Renal cortex interstitium (tissue), 15 donors: Measurements from ENCODE around the gene TBC1D21. TPM values are rescaled to one million over a fixed set of nuclear protein-coding genes. Genes with fewer than 3 reads are reported as not detected.

Experiments
- DNase-seq, 11 donors: peaks; one replicate each; pipeline ENCODE4 v3.0.0-alpha.2; 2013; ENCODE audit warnings: low read depth in 9 of 11, low spot score in 4 of 11; ENCODE audit errors: extremely low read depth in 1 of 11
- long read RNA-seq, 16 experiments: transcript quantifications; one replicate each; lab custom pipeline, GENCODE V29; 2026
- polyA plus RNA-seq, 3 donors: library from polyadenylated mRNA; unstranded; fragments of 120-200 nt; gene quantifications; one replicate each; pipeline ENCODE4 v1.2.1, GENCODE V29; 2013; ENCODE audit not compliant: insufficient read length in 3 of 3

The TBC1D21 gene, protein sequence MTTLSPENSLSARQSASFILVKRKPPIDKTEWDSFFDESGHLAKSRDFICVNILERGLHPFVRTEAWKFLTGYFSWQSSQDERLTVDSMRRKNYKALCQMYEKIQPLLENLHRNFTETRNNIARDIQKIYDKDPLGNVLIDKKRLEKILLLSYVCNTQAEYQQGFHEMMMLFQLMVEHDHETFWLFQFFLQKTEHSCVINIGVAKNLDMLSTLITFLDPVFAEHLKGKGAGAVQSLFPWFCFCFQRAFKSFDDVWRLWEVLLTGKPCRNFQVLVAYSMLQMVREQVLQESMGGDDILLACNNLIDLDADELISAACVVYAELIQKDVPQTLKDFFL
- polyA plus RNA-seq = not detected
- long read RNA-seq, donor 1 = 0 reads
- long read RNA-seq, donor 2 = 0 reads
- long read RNA-seq, donor 3 = 0 reads
- long read RNA-seq, donor 4 = 0 reads
- long read RNA-seq, donor 5 = 0 reads
- long read RNA-seq, donor 6 = 0 reads
- long read RNA-seq, donor 7 = 0 reads
- long read RNA-seq, donor 8 = 0 reads
- long read RNA-seq, donor 9 = 0 reads
- long read RNA-seq, donor 10 = 0 reads
- long read RNA-seq, donor 11 = 0 reads
- long read RNA-seq, donor 12 = 0 reads
- long read RNA-seq, donor 13 = 0 reads
- long read RNA-seq, donor 14 = 0 reads
- long read RNA-seq, donor 15 = 0 reads
- long read RNA-seq, donor 16 = 0 reads

DNA sequence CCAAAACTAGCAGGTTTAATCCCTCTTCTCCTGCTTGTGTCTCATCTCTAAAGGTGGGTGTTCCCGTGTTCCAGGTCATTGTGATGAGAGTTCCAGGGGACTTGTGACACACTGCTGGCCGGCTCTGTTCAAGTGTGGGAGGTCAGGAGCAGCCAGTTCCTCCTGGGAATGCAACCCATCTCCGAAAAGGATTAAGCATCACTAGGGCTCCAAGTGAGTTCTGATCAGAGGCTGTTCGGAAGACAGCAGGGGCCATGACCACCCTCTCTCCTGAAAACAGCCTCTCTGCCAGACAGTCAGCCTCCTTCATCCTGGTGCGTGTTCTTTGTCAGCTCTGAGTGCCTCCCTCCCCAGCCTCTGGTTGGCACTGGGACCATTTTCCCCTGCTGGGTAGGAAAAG is at the start of gene TBC1D21:
Gene TBC1D21 (plus strand): TSS at position 109 of the 400 bp plus-strand sequence. CDS start 146 bp downstream, at position 255.
- no peak for DNase-seq

DNA sequence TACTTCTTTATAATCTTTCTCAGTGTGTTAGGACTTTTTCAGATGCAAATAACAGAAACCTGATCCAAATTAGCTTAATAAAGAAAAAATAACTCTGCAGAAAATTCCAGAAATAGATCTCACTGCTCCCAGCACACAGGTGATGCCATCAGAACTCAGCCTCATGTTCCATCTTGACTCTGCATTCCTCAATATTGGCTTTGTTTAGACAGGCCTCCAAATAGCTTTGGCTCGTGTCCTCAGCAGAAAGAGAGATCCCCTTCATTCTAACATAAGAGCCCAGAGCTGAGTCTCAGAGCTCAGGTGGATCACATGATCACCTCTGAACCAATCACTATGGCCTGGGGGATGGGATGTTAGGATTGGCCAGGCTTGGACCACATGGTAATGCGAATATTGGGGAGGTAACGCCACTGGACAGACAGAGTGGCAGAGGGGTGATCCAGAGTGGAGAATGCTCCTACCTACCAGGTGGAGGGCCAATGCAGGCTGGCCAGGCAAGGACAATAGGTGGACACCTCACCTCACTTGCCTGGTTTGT is 46.6 kb upstream of the TBC1D21 start:
- DNase-seq = no peak

DNA sequence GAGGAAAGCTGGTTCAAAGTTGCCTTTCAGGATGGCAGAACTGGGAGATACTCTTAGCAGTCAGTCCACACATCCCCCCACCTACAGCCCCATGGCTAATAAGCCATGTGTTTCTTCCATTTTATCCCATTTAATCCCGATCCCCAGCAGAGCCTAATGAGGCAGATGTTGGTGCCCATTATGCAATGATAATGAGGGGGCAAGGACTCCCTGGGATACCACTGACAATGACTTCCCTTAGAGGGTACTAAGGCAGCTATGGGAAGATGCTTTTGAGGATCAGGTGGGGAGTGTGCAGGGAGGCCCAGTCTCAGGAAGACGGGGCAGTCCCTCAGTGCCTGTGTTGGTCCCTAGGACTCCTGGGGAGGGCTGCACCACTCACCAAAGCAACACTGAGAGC is 43.8 kb upstream of the TBC1D21 start:
- DNase-seq = no peak

DNA sequence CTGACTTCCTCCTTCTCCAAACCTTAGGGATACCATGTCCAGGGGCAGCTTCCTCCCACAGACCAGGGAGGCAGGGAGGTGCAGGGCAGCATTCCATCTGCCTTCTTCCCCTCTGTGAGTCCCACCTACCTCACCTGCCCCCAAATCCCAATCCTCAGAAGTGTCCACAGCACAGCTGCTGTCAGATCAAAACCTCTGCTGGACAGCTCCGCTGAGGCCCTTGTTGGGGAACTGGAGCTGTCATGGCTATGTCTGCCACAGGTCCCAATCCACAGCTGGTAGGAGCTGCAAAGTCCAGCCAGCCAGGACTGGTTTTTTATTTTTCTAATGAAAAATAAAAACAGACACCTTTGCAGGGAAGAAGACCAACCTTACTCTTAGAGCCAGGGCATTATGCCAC is 40.7 kb upstream of the TBC1D21 start:
- DNase-seq = peak in 3 of 11 donors; percentile 9 to 22 (median 9)

DNA sequence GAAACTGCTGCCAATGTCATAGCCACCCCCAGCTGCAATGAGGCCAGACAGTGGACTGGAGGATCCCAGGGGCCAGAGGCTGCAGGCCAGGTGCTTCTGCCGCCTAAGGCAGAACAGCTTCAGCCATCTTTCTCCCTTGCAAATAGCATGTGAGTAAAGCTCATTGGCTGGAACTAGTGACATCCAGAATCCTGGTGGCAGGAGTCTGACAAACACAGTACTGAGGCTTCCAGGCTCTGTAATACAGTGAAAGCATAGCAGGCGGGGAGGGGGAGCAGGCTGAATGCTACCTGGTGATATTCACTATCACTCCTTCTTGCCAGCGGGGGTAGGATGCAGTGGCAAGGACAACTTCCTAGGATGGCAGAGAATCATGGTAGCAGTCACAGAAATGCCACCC is 36.5 kb upstream of the TBC1D21 start:
- DNase-seq = no peak

DNA sequence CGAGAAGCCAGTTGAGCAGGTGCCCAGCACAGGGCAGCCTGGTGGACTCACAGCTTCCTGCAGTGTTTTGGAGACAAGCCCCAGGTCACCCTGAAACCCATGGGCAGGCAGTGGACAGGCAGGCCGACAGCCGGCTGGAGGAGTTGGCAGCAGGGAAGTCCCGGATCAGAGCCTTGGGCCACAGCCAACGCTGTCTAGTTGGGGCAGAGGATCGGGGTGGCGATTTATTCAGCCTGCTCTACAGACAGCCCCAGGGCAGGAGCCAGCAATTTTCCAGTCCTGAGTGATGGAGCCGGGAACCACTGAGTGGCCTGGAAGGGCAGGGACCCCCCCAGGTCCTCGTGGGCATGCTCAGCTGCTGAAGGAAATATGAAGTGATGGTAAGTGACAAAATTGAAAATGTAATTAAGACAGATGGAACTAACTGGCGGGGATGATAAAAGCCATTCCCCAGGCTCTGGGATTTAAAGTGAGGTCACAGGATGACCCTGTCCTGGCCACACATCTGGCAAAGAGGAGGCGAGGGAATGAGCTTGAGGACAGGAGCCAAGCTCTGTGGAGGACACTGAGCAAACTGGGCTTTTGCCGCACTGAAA is 34.4 kb upstream of the TBC1D21 start:
- DNase-seq = no peak

DNA sequence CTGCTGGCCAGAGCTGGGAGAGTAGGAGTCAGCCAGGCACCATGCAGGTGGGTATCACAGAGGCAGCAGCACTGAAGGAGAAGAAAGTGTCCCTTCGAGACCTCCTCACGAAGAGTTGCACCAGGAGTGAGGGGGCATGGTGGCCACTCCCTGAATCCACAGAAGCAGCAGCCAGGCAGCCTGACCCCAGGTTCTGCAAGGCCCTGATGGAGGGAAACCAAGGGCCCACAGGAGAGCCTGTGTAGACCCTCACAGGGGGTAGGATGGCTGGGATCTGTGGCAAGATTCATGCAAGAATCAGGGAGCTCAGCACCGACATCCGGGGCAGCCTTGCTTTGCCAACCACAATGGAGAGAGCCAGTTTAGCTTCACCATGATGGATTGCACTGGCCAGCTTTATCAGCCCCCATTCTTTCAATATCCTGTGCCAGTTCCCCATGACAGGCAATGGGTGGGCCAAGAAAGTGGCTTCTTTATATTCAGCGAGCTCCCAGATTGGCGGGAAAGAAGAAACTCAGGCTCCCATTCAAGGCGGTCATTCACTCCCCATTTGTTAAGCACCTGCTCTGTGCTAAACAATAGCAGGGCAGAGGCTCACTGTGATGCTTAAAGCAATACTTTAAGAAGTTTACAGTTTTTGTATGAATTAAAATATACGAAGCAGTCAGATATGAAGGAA is 33.5 kb upstream of the TBC1D21 start:
- no peak for DNase-seq

DNA sequence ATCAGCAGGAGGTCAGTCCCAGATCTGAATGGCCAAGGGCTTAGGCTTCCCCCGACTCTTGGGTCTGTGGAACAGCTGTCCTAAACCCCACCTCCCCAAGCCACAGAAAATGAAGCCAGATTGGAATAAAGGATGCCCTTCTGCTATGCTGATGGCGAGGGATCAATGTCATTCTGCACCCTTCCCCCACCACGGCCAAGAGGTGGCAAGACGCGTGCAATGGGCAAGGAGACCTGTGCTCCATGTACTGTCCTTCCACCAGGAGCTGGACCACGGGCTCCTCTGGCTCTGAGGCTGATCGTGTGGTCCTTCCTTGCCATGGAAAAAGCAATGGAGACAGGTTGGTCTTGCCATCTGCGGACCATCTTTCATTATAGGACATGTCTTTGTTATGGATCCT is 32.6 kb upstream of the TBC1D21 start:
- no peak for DNase-seq

DNA sequence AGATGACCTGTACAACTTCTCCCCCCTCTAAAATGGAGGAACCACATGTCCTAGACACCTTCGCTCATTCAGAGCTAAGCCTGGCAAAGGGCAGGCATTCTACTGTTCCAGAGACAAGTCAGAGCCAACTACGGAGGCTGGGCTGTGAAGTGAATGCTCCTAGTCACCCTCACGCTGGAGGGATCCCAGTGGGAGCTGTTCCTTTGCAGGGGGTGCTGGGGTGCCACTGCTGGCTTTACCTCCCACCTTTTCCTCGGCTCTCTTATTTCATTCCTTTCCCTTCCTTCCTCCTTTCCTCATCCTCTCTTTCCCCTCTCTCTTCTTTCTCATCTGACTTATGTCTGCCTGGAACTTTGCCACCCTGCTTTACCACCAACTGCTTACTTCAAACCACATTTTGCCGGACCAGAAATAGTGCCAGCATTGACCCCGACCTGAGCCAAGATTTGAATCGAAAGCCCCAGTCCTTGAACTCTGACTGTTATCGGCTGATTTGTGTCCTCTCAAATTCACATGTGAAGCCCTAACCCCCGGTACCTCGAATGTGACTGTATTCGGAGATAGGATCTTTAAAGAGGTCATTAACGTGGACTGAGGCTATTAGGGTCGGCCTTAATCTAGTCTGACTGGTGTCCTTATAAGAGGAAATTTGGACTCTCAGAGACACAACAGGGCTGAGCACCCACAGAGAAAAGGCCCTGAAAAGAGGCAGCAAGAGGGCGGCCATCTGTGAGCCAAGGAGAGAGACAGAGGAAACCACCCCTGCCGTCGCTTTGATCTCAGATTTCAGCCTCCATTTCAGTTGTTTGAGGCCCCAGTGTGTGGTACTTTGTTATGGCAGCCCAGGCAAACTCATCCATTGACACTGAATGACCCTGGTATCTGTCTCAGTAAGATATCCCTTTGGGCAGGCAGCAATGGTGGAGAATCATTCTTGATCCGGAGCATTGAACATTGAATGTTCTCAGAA is 31.3 kb upstream of the TBC1D21 start:
- DNase-seq = no peak

DNA sequence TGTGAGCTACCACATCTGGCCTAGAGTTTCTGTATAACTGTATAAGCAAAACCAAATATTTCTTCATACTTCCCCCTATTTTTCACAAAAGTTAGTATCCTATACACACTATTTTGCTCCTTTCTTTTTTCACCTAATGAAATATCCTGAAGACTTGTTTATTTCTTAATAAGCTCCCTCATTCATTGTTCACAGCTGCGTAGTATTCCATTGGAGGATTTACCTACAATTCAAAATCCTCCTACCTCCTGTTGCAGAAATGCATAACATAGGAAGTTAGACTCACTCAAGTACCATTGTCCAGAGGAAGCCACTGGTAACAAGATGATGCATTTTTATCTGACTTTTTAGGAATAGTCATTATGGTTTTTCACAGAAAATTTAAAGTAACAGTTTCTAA is 29.6 kb upstream of the TBC1D21 start:
- DNase-seq = no peak

DNA sequence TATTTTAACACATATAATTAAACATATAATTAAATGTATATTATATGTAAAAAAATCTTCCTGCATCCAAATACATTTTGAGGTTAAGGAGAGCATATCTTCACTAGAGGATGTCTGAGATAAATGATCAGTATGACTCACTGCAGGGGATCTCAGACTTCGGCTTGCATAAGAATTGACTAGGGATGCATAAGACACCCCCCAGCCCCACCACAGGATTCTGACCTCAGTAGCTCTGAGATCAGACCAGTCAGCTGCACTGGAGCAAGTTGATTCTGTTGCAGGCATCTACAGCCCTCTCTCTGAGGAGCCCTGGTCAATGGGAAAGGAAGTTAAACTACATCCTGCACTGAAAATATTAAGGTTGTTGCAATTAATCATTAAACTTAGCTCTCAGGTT is 29.0 kb upstream of the TBC1D21 start:
- no peak for DNase-seq

DNA sequence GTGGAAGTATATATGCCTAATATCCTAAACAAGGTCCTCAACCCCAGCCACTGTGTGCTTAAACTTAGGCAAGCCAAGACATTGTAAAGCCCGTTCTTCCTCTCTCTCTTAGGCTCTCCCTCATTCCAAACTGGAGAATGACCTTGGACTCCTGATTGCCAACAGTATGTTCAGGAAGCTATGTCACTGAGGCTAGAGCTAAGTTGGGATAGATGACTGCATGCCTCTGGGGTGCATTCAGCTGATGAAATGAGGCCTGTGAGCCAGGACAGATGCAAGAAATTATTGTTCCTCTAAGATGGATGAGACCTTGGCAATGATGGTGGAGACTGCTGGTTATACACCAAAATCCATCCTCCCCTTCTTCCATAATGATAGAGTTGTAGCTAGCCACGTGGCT is 27.9 kb upstream of the TBC1D21 start:
- no peak for DNase-seq

DNA sequence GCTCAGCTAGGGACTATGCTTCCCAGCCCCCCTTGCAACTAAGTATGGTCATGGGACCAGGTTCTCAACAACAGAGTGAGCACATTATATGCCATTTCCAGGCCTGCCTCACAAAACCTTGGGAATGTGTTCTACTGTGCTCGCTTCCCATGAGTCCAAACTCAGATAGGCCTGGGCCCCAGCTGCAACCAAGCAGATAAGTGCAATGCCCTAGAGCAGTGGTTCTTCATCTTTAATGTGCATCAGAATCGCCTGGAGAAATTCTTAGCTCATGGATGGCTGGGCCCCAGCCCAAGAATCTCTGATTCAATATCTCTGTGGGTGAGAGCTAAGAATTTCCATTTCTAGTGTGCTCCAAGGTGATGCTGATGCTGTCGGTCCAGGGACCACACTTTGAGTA is 27.5 kb upstream of the TBC1D21 start:
- no peak for DNase-seq

DNA sequence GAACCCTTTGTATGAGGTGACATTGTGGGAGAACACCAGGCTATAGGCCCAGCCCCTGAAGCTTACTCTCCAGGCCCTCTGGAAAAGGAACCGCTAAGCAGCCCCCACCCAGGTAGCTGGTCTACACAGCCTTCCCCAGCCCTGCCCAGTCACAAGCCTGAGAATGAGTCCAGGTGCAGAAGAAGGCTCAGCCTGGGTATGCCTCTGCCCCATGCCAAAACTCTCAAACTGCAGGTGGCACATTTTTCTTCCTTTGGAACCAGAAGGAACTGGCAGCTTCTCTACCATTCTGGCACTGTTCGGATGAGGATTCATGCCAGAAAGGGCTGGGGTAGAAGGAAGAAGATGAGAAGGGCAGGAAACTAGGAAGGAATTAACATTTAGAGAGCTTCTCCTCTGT is 23.7 kb upstream of the TBC1D21 start:
- no peak for DNase-seq

DNA sequence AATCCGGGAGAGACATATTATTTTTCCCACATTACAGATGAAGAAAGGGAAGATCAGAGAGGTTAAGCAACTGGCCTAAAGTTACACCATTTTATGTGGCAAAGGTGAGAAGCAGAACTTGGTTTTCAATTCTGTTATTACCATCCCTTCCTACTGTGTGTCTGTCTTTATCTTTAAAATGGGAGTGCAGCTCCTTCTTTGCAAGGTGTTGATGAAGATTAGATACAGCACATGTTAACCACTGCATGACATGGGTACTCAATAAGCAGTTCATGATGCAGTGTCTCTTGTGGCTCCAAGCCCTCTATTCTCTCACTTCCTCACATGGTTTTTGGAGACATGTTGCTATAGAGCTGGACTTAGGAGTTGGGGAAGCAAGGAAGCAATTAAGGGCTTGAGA is 23.1 kb upstream of the TBC1D21 start:
- no peak for DNase-seq

DNA sequence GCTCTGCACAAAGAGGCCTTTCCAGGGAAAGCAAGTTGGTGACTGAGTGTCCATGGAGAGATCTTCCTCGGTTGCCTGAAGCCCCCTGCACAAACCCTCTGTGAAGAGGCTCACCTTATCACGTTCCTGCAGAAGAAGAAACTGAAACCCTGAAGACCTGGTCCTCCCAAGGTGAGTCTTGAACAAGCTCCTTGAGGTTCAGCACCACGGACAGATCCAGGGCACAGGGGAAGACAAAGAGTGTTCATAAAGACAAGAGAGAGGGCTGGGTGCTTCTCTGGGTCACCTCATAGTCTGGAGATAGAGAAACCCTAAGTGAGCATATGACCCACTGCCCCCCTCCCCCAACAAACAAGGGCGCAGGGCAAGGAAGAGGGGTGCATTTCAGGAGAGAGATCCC is 21.7 kb upstream of the TBC1D21 start:
- peak; percentile 38 to 78 (median 59) for DNase-seq

DNA sequence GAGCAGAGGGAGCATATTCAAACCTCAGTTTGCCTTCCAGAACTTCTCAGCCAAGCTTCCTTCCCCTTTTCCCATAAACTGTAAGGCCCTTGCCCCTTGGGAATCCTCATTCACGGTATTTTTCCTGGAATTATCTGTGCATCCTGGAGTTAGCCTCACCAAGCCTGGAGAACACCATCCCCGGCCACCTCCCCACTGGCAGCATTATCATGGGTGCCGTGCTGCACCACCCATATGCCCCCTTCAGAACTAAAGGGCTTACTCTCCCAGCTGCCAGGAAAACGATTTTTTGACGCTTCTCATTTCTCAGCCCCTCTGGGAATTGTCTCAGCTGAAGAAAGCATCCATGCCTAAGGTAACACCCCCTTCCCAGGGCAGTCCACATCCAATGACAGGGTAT is 20.9 kb upstream of the TBC1D21 start:
- DNase-seq = no peak

DNA sequence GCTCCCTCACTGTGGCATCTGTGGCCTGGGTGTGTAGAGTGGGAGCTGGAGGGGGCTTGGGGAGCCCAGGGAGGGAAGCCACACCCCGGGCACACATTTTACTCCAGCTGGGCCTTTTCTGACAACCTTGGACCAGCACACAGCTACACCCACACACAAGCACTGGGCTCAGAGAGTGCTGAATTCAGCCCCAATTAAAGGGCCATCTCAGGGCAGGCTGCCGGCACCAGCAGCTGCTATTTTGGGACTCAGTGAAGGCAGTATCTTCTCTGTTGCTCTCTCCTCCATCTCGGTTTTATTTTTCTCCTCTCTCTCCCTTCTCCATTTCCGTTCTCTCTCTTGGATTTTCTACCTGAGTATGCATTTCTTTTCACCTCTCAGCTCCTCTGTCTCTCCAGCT is 19.1 kb upstream of the TBC1D21 start:
- no peak for DNase-seq
